ENCODE results near the gene MND1. TPM values are rescaled to one million over a fixed set of nuclear protein-coding genes. Genes with fewer than 3 reads are reported as not detected.
A peak's percentile ranks its signal among the peaks of the same experiment; 100 is the strongest.

Gene MND1
- total RNA-seq, 1 donor: 4.3 TPM

DNA sequence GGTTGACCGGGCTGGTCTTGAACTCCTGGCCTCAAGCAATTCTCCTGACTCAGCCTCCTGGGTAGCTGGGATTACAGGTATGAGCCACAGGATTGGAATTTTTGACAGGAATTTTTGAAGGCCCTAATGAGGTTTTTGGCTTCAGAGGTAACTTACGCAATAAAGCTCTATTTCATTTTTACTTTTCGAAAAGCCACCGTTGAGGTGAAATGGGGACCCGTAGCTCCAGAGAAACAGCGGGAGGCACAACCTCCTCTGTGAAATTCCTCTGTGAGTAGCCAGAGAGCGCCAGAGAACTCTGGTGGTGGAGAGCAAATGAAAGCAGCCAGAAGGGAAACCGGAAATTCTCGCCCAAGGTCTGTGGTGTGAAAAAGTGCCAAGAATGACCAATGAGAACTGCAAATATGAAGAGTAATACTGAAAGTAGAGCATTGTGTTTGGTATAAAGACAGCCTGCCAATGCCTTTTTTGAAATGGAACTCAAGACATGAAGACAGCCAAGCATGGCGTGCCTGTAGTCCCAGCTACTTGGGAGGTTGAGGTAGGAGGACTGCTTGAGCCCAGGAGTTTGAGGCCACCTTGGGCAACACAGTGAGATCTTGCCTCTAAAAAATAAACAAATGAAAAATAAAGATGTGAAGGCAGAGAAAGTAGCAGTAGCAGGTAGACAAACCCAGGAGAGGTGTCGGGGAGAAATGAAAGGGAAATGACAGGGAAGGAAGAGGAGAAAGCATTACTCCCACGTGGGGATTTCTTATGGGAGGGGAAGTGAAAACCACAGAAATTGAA lies 88.7 kb downstream of the MND1 start:
- DNase-seq (ENCODE audit: low read depth): peak; percentile 80
- TF ChIP-seq, protein P1, sequence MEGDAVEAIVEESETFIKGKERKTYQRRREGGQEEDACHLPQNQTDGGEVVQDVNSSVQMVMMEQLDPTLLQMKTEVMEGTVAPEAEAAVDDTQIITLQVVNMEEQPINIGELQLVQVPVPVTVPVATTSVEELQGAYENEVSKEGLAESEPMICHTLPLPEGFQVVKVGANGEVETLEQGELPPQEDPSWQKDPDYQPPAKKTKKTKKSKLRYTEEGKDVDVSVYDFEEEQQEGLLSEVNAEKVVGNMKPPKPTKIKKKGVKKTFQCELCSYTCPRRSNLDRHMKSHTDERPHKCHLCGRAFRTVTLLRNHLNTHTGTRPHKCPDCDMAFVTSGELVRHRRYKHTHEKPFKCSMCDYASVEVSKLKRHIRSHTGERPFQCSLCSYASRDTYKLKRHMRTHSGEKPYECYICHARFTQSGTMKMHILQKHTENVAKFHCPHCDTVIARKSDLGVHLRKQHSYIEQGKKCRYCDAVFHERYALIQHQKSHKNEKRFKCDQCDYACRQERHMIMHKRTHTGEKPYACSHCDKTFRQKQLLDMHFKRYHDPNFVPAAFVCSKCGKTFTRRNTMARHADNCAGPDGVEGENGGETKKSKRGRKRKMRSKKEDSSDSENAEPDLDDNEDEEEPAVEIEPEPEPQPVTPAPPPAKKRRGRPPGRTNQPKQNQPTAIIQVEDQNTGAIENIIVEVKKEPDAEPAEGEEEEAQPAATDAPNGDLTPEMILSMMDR (IDR thresholded peaks at IDR 0.05; ENCODE audit: insufficient read depth, low read depth, low read length): peak; percentile 79
- H3K4me3 ChIP-seq (ENCODE audit: low read depth, low read length): no peak overlapping the region

DNA sequence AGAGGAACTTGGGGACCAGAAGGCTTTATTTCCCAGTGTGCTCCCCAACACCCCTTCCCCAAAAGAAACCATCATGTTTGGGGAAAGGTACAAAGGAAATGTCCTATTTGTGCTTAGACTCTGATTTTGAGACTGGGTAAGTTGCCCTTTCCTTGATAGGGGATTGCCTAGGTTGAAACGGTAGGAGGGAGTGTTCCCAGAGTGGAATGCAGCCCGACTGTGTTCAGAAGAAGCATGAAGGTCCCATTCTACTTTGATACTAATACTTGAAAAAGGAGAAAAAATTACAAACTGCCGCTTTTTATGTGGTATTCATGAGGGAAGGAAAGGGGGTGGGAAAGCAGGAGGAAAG lies 89.2 kb downstream of the MND1 start:
- TF ChIP-seq, protein P1 (IDR thresholded peaks at IDR 0.05; ENCODE audit: insufficient read depth, low read depth, low read length): no peak
- DNase-seq (ENCODE audit: low read depth): no peak
- no peak overlapping the region for H3K4me3 ChIP-seq (ENCODE audit: low read depth, low read length)

DNA sequence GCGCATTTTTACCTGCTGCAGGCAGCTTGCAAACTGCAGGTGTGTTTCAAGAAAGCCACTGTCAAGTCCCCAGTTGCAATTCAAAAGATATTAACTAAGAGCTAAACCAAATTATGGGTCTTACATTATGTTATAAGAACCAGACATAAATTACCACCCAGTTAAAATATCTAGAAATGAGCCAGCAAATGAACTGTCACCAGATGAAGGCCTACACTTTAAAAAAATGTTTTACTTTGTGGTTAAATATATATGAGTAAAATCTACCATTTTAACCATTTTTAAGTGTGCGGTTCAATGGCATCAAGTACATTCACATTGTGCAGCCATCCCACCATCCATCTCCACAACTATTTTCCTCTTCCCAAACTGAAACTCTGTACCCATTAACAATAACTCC lies 89.7 kb downstream of the MND1 start:
- H3K4me3 ChIP-seq (ENCODE audit: low read depth, low read length): no peak overlapping the region
- DNase-seq (ENCODE audit: low read depth): no peak
- TF ChIP-seq, protein P1 (IDR thresholded peaks at IDR 0.05; ENCODE audit: insufficient read depth, low read depth, low read length): no peak

DNA sequence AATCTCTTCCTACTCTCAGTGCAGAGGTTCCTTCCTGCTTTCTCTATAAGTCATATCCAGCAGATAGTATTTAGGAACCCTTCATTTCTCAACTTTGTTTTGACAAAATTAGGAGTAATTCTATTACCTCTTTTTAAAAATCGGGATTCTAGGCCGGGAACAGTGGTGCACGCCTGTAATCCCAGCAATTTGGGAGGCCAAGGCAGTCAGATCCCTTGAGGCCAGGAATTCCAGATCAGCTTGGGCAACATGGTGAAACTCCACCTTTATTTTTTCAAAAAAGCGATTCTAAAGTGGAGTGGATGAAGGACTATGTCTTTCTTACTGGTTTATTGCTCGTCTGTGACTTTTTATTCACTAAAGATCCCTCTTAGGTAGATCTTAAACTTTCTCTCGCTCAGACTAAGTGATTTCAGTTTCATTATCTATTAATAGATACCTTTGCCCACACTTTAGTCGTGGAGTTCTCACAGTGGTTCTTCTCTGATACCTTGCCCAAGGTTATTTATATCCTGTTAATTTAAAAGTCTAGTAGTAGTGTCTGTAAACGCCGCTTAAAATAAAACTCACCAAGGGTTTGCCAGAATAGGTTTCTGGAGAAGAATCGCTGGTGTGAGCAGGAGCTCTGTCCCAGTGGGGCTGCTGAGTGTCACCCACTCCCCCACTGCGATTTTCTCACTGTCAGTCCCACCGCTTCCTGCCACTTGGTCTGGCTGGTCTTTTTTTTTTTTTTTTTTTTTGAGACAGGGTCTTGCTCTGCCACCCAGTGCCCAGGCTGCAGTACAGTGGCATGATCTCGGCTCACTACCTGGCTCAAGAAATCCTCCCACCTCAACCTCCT lies 94.6 kb downstream of the MND1 start:
- no peak overlapping the region for H3K4me3 ChIP-seq (ENCODE audit: low read depth, low read length)
- TF ChIP-seq, protein P1 (IDR thresholded peaks at IDR 0.05; ENCODE audit: insufficient read depth, low read depth, low read length): no peak
- DNase-seq (ENCODE audit: low read depth): no peak

DNA sequence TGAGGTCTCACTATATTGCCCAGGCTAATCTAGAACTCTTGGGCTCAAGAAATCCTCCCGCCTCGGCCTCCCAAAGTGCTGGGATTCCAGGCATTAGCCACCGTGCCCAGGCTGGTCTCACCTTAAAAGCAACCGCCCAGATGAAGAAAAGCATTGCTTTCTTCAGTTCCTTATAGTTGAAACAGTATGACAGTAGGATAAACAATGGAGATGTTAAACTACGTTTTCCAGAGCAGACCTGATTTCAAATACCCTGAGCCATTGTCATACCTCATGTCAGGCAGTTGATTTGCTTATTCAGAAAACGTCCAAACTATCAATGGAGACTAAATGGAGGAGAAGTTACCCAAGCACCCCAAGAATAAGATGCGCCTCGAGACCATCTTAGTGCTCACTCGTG lies 95.3 kb downstream of the MND1 start:
- no peak overlapping the region for H3K4me3 ChIP-seq (ENCODE audit: low read depth, low read length)
- no peak for DNase-seq (ENCODE audit: low read depth)
- TF ChIP-seq, protein P1 (IDR thresholded peaks at IDR 0.05; ENCODE audit: insufficient read depth, low read depth, low read length): no peak

DNA sequence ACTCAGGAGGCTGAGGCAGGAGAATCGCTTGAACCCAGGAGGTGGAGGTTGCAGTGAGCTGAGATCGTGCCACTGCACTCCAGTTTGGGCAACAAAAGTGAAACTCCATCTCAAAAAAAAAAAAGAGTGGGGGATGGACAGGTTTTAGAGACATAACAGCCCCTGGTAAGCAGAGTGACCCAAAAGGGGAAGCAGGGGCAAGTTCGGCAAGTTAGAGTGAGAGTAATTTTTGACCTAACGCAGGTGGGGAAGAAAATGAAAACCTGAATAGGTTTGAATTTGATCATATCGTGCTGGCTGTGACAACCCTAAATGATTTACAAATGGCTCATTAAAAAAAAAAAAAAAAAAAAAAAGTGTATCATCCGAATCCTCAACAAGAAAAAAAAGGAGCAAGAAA lies 96.0 kb downstream of the MND1 start:
- DNase-seq (ENCODE audit: low read depth): no peak
- H3K4me3 ChIP-seq (ENCODE audit: low read depth, low read length): no peak overlapping the region
- TF ChIP-seq, protein P1 (IDR thresholded peaks at IDR 0.05; ENCODE audit: insufficient read depth, low read depth, low read length): no peak

Data from fibroblast of villous mesenchyme (primary cell).